SK-N-SH (cell line): ENCODE measurements around the gene SMAD3. TPM values are rescaled to one million over a fixed set of nuclear protein-coding genes. Genes with fewer than 3 reads are reported as not detected.

Experiments
- CTCF ChIA-PET: fragments of 300-600, 350-600 bp; formaldehyde crosslinking; extraction: SDS; loops from one replicate; lab custom pipeline; 2021; lab: Yijun Ruan, JAX
- POLR2A ChIA-PET: fragments of 350-600 bp; sonication (Branson Sonifier 250); formaldehyde crosslinking; extraction: SDS; loops from one replicate; lab custom pipeline; 2020; ENCODE audit warnings: antibody characterized with exemption, inconsistent platforms; lab: Yijun Ruan, JAX
- DNase-seq: peaks from one replicate; pipeline ENCODE4 v3.0.0; 2012
- H2AFZ ChIP-seq: fragments of 200-600 bp; sonication (generic); 2 replicates; pipeline ENCODE4 v1.8.1; 2016; ENCODE audit warnings: antibody characterized with exemption, mild to moderate bottlenecking, low read depth
- H3F3A ChIP-seq: fragments of 200-600 bp; sonication (generic); replicated peaks from 2 replicates; pipeline ENCODE3; 2016; ENCODE audit warnings: antibody characterized with exemption, mild to moderate bottlenecking; ENCODE audit not compliant: insufficient read depth
- H3K27ac ChIP-seq, 2 experiments: fragments of 200-500 bp in 1 of 2; fragments of 200-600 bp in 1 of 2; sonication (Bioruptor generic) in 1 of 2; sonication (generic), shearing (Covaris generic) in 1 of 2; 2 replicates each; pipeline versions ENCODE4 v1.5.1 to v1.6.1; 2014 to 2016; ENCODE audit warnings: low read depth in 2 of 2, inconsistent platforms in 1 of 2, low read length in 1 of 2, mild to moderate bottlenecking in 1 of 2, mixed read lengths in 1 of 2
- H3K27me3 ChIP-seq: fragments of 200-600 bp; sonication (generic), shearing (Covaris generic); 2 replicates; pipeline ENCODE4 v1.6.1; 2016; ENCODE audit warnings: mixed run types; ENCODE audit not compliant: insufficient read depth
- H3K36me3 ChIP-seq, 2 experiments: fragments of 200-500 bp in 1 of 2; fragments of 200-600 bp in 1 of 2; sonication (Bioruptor generic) in 1 of 2; sonication (generic) in 1 of 2; replicated peaks in 1 of 2; 2 replicates each; pipeline versions ENCODE3 to v1.5.1; 2014 to 2016; ENCODE audit warnings: low read length in 1 of 2, mild to moderate bottlenecking in 1 of 2; ENCODE audit not compliant: insufficient read depth in 2 of 2, control insufficient read depth in 1 of 2
- H3K4me1 ChIP-seq, 2 experiments: fragments of 200-500 bp in 1 of 2; fragments of 200-600 bp in 1 of 2; sonication (Bioruptor generic) in 1 of 2; sonication (generic), shearing (Covaris generic) in 1 of 2; 2 replicates each; pipeline versions ENCODE4 v1.5.1 to v1.6.1; 2014 to 2016; ENCODE audit warnings: low read depth in 1 of 2, low read length in 1 of 2, mixed run types in 1 of 2; ENCODE audit not compliant: insufficient read depth in 2 of 2, control insufficient read depth in 1 of 2
- H3K4me2 ChIP-seq: fragments of 200-600 bp; sonication (generic), shearing (Covaris generic); 2 replicates; pipeline ENCODE4 v1.6.1; 2017; ENCODE audit warnings: mixed run types
- H3K4me3 ChIP-seq, 2 experiments: fragments of 200-500 bp in 1 of 2; fragments of 200-600 bp in 1 of 2; sonication (Bioruptor generic) in 1 of 2; sonication (generic), shearing (Covaris generic) in 1 of 2; 2 replicates each; pipeline versions ENCODE4 v1.5.1 to v1.8.1; 2014 to 2016; ENCODE audit warnings: low read depth in 2 of 2, inconsistent platforms in 1 of 2, low read length in 1 of 2, mild to moderate bottlenecking in 1 of 2, mixed read lengths in 1 of 2, moderate library complexity in 1 of 2
- H3K79me2 ChIP-seq: fragments of 200-600 bp; sonication (generic); 2 replicates; pipeline ENCODE4 v1.8.1; 2017; ENCODE audit warnings: mild to moderate bottlenecking; ENCODE audit not compliant: insufficient read depth
- H3K9ac ChIP-seq: fragments of 200-600 bp; sonication (generic); 2 replicates; pipeline ENCODE4 v1.6.1; 2017; ENCODE audit warnings: mixed run types
- H3K9me2 ChIP-seq: fragments of 200-600 bp; sonication (generic); 2 replicates; pipeline ENCODE4 v1.6.1; 2017; ENCODE audit warnings: mixed run types
- H3K9me3 ChIP-seq: fragments of 200-600 bp; sonication (generic); 2 replicates; pipeline ENCODE4 v1.6.1; 2017; ENCODE audit warnings: mixed run types, mild to moderate bottlenecking, moderate library complexity
- H4K20me1 ChIP-seq: fragments of 200-600 bp; sonication (generic); 2 replicates; pipeline ENCODE4 v1.6.1; 2017; ENCODE audit warnings: mild to moderate bottlenecking, mixed run types; ENCODE audit not compliant: insufficient read depth
- EP300 ChIP-seq, 2 experiments: IDR thresholded peaks; 2 replicates each; pipeline versions ENCODE4 v1.4.0 to v1.6.1; 2012; ENCODE audit warnings: borderline replicate concordance in 1 of 2, low read depth in 1 of 2, low read length in 1 of 2
- FOSL2 ChIP-seq: IDR thresholded peaks from 2 replicates; pipeline ENCODE4 v1.4.0; 2012; ENCODE audit warnings: low read depth, mild to moderate bottlenecking, moderate library complexity, borderline replicate concordance
- GATA2 ChIP-seq: sonication (generic); formaldehyde crosslinking; IDR thresholded peaks from 2 replicates; pipeline ENCODE4 v1.5.0; 2020; ENCODE audit warnings: mild to moderate bottlenecking, missing genetic modification reagents
- JUND ChIP-seq: IDR thresholded peaks from 2 replicates; pipeline ENCODE4 v1.4.0; 2012
- NFIC ChIP-seq: IDR thresholded peaks from 2 replicates; pipeline ENCODE4 v1.4.0; 2012; ENCODE audit warnings: borderline replicate concordance
- RAD21 ChIP-seq: IDR thresholded peaks from 2 replicates; pipeline ENCODE4 v1.6.1; 2012; ENCODE audit warnings: mild to moderate bottlenecking, low read length
- TAF1 ChIP-seq: IDR thresholded peaks from 2 replicates; pipeline ENCODE4 v1.6.1; 2012; ENCODE audit warnings: low read depth, mild to moderate bottlenecking, low read length, moderate library complexity, borderline replicate concordance
- TCF12 ChIP-seq: IDR thresholded peaks from 2 replicates; pipeline ENCODE4 v1.4.0; 2012
- TEAD4 ChIP-seq: IDR thresholded peaks from 2 replicates; pipeline ENCODE4 v1.4.0; 2012; ENCODE audit warnings: mild to moderate bottlenecking, borderline replicate concordance; ENCODE audit not compliant: insufficient read depth
- YY1 ChIP-seq: IDR thresholded peaks from 2 replicates; pipeline ENCODE4 v1.4.0; 2012; ENCODE audit warnings: low read depth, mild to moderate bottlenecking
- WGBS: methylation state at CpG from one replicate; pipeline ENCODE4 v1.1.6; 2017; ENCODE audit warnings: low lambda C conversion rate; 5-methylcytosine and 5-hydroxymethylcytosine counted together
- polyA plus RNA-seq, 3 experiments: library from polyadenylated mRNA; depleted of rRNA; stranded (reverse); fragments of >200 nt; gene quantifications; 2 replicates each; pipeline ENCODE4 v1.2.3, GENCODE V29; 2012
- TF ChIP-seq, protein P1 (sequence below): IDR thresholded peaks from 2 replicates; pipeline ENCODE4 v1.4.0; 2012; ENCODE audit warnings: low read depth, borderline replicate concordance
- TF ChIP-seq, protein P2 (sequence below): IDR thresholded peaks from 2 replicates; pipeline ENCODE4; 2012
- TF ChIP-seq, protein P3 (sequence below): IDR thresholded peaks from 2 replicates; pipeline ENCODE4 v1.6.1; 2012; ENCODE audit warnings: mild to moderate bottlenecking, low read depth, low read length, moderate library complexity

SMAD3 gene
- polyA plus RNA-seq, 1 of the 3 experiments (the other 2 are of a cell fraction): 19.5 TPM

DNA sequence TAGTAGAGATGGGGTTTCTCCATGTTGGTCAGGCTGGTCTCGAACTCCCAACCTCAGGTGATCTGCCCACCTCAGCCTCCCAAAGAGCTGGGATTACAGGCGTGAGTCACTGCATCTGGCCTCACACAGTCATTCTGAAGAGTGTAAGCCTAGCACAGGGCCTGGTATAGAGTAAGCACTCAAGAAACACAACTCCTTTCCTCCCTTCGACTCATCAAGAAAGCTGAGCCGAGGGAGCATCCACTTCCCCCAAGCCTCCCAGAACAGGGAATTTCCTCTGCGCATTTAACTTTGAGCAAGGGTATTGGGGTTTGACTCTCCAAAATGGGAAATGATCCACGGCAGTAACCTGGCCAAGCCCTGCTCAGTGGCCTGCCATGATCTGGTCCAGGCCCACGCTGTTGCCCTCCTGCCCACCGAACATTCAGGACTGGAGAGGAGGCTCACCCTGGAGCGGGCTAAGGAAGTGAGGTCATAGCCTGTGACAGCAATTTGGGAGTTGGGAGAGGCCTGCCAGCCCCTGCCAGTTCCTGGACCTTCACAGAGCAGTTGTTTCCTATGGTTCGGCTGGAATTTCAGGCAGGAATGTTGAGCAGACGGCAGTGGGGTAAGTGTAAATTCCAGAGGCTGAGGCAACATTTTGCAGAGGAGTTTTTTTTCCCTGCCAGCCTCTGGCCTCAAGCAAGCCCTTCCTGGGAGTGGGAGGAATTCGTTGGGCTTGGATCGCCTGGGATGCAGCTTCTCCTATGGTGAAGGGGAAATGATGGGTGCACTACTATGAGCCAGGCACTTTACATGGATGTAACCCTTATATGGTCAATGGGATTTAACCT is 21.2 kb upstream of the SMAD3 start:
- H3K4me1 ChIP-seq: peaks cover 12 to 25% of the 10 kb centered on the region in 2 experiments
- POLR2A ChIA-PET: no interaction called here
- DNase-seq: no peak

More for the DNA sequence above, 21.2 kb upstream of the SMAD3 start:
- no peaks in the 10 kb centered on the region for H4K20me1 ChIP-seq
- no peak overlapping the region for H2AFZ ChIP-seq
- H3K79me2 ChIP-seq: no peaks in the 10 kb centered on the region
- H3K9ac ChIP-seq: peak overlapping the region; percentile 43; the same call in 1 of the 2 replicates
- TF ChIP-seq GATA2 (CRISPR knock-in tag): no peak
- TF ChIP-seq TEAD4: peak; percentile 92
- TF ChIP-seq, protein P1, sequence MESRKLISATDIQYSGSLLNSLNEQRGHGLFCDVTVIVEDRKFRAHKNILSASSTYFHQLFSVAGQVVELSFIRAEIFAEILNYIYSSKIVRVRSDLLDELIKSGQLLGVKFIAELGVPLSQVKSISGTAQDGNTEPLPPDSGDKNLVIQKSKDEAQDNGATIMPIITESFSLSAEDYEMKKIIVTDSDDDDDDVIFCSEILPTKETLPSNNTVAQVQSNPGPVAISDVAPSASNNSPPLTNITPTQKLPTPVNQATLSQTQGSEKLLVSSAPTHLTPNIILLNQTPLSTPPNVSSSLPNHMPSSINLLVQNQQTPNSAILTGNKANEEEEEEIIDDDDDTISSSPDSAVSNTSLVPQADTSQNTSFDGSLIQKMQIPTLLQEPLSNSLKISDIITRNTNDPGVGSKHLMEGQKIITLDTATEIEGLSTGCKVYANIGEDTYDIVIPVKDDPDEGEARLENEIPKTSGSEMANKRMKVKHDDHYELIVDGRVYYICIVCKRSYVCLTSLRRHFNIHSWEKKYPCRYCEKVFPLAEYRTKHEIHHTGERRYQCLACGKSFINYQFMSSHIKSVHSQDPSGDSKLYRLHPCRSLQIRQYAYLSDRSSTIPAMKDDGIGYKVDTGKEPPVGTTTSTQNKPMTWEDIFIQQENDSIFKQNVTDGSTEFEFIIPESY: peak; percentile 17; the same call in 1 of the 2 replicates
- TF ChIP-seq, protein P2, sequence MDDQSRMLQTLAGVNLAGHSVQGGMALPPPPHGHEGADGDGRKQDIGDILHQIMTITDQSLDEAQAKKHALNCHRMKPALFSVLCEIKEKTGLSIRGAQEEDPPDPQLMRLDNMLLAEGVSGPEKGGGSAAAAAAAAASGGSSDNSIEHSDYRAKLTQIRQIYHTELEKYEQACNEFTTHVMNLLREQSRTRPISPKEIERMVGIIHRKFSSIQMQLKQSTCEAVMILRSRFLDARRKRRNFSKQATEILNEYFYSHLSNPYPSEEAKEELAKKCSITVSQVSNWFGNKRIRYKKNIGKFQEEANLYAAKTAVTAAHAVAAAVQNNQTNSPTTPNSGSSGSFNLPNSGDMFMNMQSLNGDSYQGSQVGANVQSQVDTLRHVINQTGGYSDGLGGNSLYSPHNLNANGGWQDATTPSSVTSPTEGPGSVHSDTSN: peak; percentile 52
- TF ChIP-seq, protein P3, sequence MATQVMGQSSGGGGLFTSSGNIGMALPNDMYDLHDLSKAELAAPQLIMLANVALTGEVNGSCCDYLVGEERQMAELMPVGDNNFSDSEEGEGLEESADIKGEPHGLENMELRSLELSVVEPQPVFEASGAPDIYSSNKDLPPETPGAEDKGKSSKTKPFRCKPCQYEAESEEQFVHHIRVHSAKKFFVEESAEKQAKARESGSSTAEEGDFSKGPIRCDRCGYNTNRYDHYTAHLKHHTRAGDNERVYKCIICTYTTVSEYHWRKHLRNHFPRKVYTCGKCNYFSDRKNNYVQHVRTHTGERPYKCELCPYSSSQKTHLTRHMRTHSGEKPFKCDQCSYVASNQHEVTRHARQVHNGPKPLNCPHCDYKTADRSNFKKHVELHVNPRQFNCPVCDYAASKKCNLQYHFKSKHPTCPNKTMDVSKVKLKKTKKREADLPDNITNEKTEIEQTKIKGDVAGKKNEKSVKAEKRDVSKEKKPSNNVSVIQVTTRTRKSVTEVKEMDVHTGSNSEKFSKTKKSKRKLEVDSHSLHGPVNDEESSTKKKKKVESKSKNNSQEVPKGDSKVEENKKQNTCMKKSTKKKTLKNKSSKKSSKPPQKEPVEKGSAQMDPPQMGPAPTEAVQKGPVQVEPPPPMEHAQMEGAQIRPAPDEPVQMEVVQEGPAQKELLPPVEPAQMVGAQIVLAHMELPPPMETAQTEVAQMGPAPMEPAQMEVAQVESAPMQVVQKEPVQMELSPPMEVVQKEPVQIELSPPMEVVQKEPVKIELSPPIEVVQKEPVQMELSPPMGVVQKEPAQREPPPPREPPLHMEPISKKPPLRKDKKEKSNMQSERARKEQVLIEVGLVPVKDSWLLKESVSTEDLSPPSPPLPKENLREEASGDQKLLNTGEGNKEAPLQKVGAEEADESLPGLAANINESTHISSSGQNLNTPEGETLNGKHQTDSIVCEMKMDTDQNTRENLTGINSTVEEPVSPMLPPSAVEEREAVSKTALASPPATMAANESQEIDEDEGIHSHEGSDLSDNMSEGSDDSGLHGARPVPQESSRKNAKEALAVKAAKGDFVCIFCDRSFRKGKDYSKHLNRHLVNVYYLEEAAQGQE: peak; percentile 60; the same call in 1 of the 2 replicates
- TF ChIP-seq TAF1: 0 out of 2 replicates have a peak, but pooled peaks have one; percentile 25
- peak; percentile 63 for TF ChIP-seq TCF12
- TF ChIP-seq YY1: no peak
- TF ChIP-seq EP300 (IDR thresholded peaks at IDR 0.05; ENCODE audit: borderline replicate concordance in 1 of 2, low read depth in 1 of 2, low read length in 1 of 2): peak in 1 of 2 experiments; percentile 64; a peak in 2 of 4 replicates
- TF ChIP-seq NFIC: peak; percentile 35; the same call in 1 of the 2 replicates
- TF ChIP-seq RAD21: no peak
- peak; percentile 13 for TF ChIP-seq JUND
- peak; percentile 45; the same call in 1 of the 2 replicates for TF ChIP-seq FOSL2
- TF ChIP-seq, all 33 proteins: peak for 10
- H3F3A ChIP-seq: peaks cover 35% of the 10 kb centered on the region
- H3K4me2 ChIP-seq: peak overlapping the region; percentile 53; the same call in 1 of the 2 replicates
- H3K9me2 ChIP-seq: no peaks in the 10 kb centered on the region
- 37% methylated on average over 12 of the region's 13 CpGs for WGBS
- H3K27ac ChIP-seq: peak overlapping the region; percentile 48 to 83; a peak in 3 of 4 replicates
- CTCF ChIA-PET: interaction anchor here (2.1 kb wide), 1 partner anchor 98 kb away, joined by 7 read pairs; no protein-coding TSS in a partner anchor
- H3K9me3 ChIP-seq: no peaks in the 10 kb centered on the region
- no peaks in the 10 kb centered on the region for H3K27me3 ChIP-seq
- no peak overlapping the region for H3K4me3 ChIP-seq
- no peaks in the 10 kb centered on the region for H3K36me3 ChIP-seq
